OCI-LY3 (cell line): ENCODE data around the gene KRTAP21-2.

Experiments used
- CTCF ChIP-seq: fragments of 200-600, 300-600 bp; sonication (generic); IDR thresholded peaks from 2 replicates; pipeline ENCODE4 v1.5.1; 2014; ENCODE audit warnings: antibody characterized with exemption, low read length, low read depth
- EZH2phosphoT487 ChIP-seq: fragments of 200-600 bp; shearing (Covaris generic); IDR thresholded peaks from 2 replicates; pipeline ENCODE4 v1.6.1; 2018; ENCODE audit warnings: antibody characterized with exemption, mixed run types, low read depth

GRCh38 chr21:30740462-30740861 is 6.6 kb downstream of the KRTAP21-2 start:
- TF ChIP-seq CTCF, result no peak
- TF ChIP-seq EZH2phosphoT487, result no peak
